Right atrium auricular region (tissue), 2 donors: ENCODE results near the gene SCGB1A1. TPM values are rescaled to one million over a fixed set of nuclear protein-coding genes. Genes with fewer than 3 reads are reported as not detected.
"Not testable (repeated sequence)": the region's sequence is repeated elsewhere in the genome, so short reads cannot be mapped to it uniquely, and the experiment has no call there.

Experiments used
- DNase-seq: peaks from one replicate; pipeline ENCODE4 v3.0.0-alpha.2; 2019; ENCODE audit warnings: low spot score
- H3K27ac ChIP-seq, 2 donors: fragments of 200-600 bp; sonication (generic); 1 replicate in 1 of 2; 2 replicates in 1 of 2; pipeline ENCODE4 v1.5.1; 2016 to 2019
- H3K27me3 ChIP-seq, 2 donors: fragments of 200-600 bp; sonication (generic); one replicate each; pipeline versions ENCODE4 v1.5.1 to v1.6.0; 2017 to 2019
- H3K36me3 ChIP-seq: fragments of 200-600 bp; sonication (generic); one replicate; pipeline ENCODE4 v1.5.1; 2016
- H3K4me1 ChIP-seq, 2 donors: fragments of 200-600 bp; sonication (generic); one replicate each; pipeline versions ENCODE4 v1.5.1 to v1.6.0; 2017 to 2019
- H3K4me3 ChIP-seq, 2 donors: fragments of 200-600 bp; sonication (generic); 1 replicate in 1 of 2; 2 replicates in 1 of 2; pipeline ENCODE4 v1.5.1; 2017 to 2019; ENCODE audit warnings: mild to moderate bottlenecking in 1 of 2, moderate library complexity in 1 of 2
- H3K9me3 ChIP-seq, 2 donors: fragments of 200-600 bp; sonication (generic); one replicate each; pipeline ENCODE4 v1.5.1; 2019
- CTCF ChIP-seq, 2 donors: fragments of 200-600 bp; sonication (generic); IDR thresholded peaks; one replicate each; pipeline ENCODE4 v1.5.1; 2019; ENCODE audit warnings: antibody characterized with exemption in 2 of 2
- total RNA-seq, 2 donors: library from RNA; depleted of rRNA; stranded (reverse); fragments of >200 nt; gene quantifications; one replicate each; pipeline ENCODE4 v1.1.0, GENCODE V29; 2016

SCGB1A1 gene
- total RNA-seq, 2 donors from 2014 or later, result not detected

GRCh38 chr11:62378459-62379063 lies 40.3 kb upstream of the SCGB1A1 start:
- peak; percentile 40 to 73 for TF ChIP-seq CTCF (IDR thresholded peaks at IDR 0.05)

GRCh38 chr11:62379586-62379985 lies 39.2 kb upstream of the SCGB1A1 start:
- not testable (repeated sequence) for H3K27me3 ChIP-seq, H3K4me1 ChIP-seq, H3K27ac ChIP-seq, H3K4me3 ChIP-seq, H3K9me3 ChIP-seq, H3K36me3 ChIP-seq
- peak; percentile 32 for DNase-seq

More at GRCh38 chr11:62378459-62379063, 40.3 kb upstream of the SCGB1A1 start:
- not testable (repeated sequence) for H3K27me3 ChIP-seq, H3K9me3 ChIP-seq, H3K4me1 ChIP-seq, DNase-seq, H3K27ac ChIP-seq, H3K36me3 ChIP-seq, H3K4me3 ChIP-seq

- not testable (repeated sequence) for H3K4me3 ChIP-seq, H3K36me3 ChIP-seq, H3K27me3 ChIP-seq, H3K4me1 ChIP-seq, DNase-seq, H3K9me3 ChIP-seq, H3K27ac ChIP-seq
- TF ChIP-seq CTCF (IDR thresholded peaks at IDR 0.05), result peak; percentile 76 to 93
These were observed 38.0 kb upstream of the SCGB1A1 start for GRCh38 chr11:62380821-62381245.

- H3K4me1 ChIP-seq, result peaks cover 0 to 8% of the 10 kb centered on the region in 2 donors
- no peaks in the 10 kb centered on the region for H3K9me3 ChIP-seq
- H3K36me3 ChIP-seq, result no peaks in the 10 kb centered on the region
- no peak overlapping the region for H3K4me3 ChIP-seq
- H3K27me3 ChIP-seq, result no peaks in the 10 kb centered on the region
- no peak for DNase-seq
- no peak for TF ChIP-seq CTCF (IDR thresholded peaks at IDR 0.05)
- no peak overlapping the region for H3K27ac ChIP-seq
These were observed 35.0 kb upstream of the SCGB1A1 start for GRCh38 chr11:62383822-62384221.

- not testable (repeated sequence) for H3K27ac ChIP-seq, H3K36me3 ChIP-seq, DNase-seq, H3K27me3 ChIP-seq, H3K4me1 ChIP-seq, H3K4me3 ChIP-seq, H3K9me3 ChIP-seq
These were observed 32.8 kb upstream of the SCGB1A1 start for GRCh38 chr11:62386083-62386482.

- no peak for TF ChIP-seq CTCF (IDR thresholded peaks at IDR 0.05)
- Histone ChIP-seq H3K9me3 (no peaks in the 10 kb centered on the region), H3K4me3 (no peak overlapping the region)
These were observed 31.5 kb upstream of the SCGB1A1 start for GRCh38 chr11:62387381-62387780.

GRCh38 chr11:62388999-62389398 lies 29.8 kb upstream of the SCGB1A1 start:
- TF ChIP-seq CTCF (IDR thresholded peaks at IDR 0.05), result no peak
- Histone ChIP-seq H3K27me3 (no peaks in the 10 kb centered on the region), H3K4me3 (no peak overlapping the region), H3K27ac (no peak overlapping the region), H3K4me1 (no peaks in the 10 kb centered on the region), H3K9me3 (no peaks in the 10 kb centered on the region), H3K36me3 (no peaks in the 10 kb centered on the region)
- DNase-seq, result no peak

More at GRCh38 chr11:62387381-62387780, 31.5 kb upstream of the SCGB1A1 start:
- Histone ChIP-seq H3K27me3 (no peaks in the 10 kb centered on the region), H3K27ac (no peak overlapping the region), H3K4me1 (no peaks in the 10 kb centered on the region), H3K36me3 (no peaks in the 10 kb centered on the region)
- DNase-seq, result no peak
